K562 (cell line): ENCODE measurements around the gene NXT1. TPM values are rescaled to one million over a fixed set of nuclear protein-coding genes. Genes with fewer than 3 reads are reported as not detected.

Experiments used
- CHD2 ChIP-seq: IDR thresholded peaks from 2 replicates; pipeline ENCODE4 v1.6.1; 2011; ENCODE audit warnings: low read depth, low read length
- CSDE1 ChIP-seq, 2 experiments: fragments of 450-650 bp; IDR thresholded peaks; 2 replicates each; pipeline ENCODE4 v1.6.1; 2016; ENCODE audit warnings: mild to moderate bottlenecking in 1 of 2
- ERF ChIP-seq: fragments of 450-650 bp; formaldehyde crosslinking; IDR thresholded peaks from 2 replicates; pipeline ENCODE4 v1.4.0; 2020; ENCODE audit warnings: mild to moderate bottlenecking, mixed read lengths
- ETV1 ChIP-seq: fragments of 450-650 bp; conservative IDR thresholded peaks from 2 replicates; pipeline ENCODE4 v1.6.1; 2016; ENCODE audit warnings: missing genetic modification characterization, control low read depth, low read depth, missing compliant biosample characterization
- FIP1L1 ChIP-seq: fragments of 200-400 bp; formaldehyde crosslinking; IDR thresholded peaks from 2 replicates; pipeline ENCODE4 v1.6.1; 2018; ENCODE audit warnings: mild to moderate bottlenecking, low read depth, low read length; ENCODE audit not compliant: poor library complexity, severe bottlenecking
- HDAC6 ChIP-seq: IDR thresholded peaks from 2 replicates; pipeline ENCODE4 v1.6.1; 2012; ENCODE audit warnings: low read depth, mild to moderate bottlenecking, control low read depth, inconsistent platforms, low read length, moderate library complexity
- HMG20B ChIP-seq: fragments of 250-450 bp; sonication (Bioruptor Pico); IDR thresholded peaks from 2 replicates; pipeline ENCODE4 v1.5.0; 2021; ENCODE audit warnings: mild to moderate bottlenecking
- IRF9 ChIP-seq: fragments of 450-650 bp; IDR thresholded peaks from 2 replicates; pipeline ENCODE4 v1.6.1; 2016; ENCODE audit warnings: missing biosample characterization, missing genetic modification characterization
- LARP7 ChIP-seq: fragments of 450-650 bp; IDR thresholded peaks from 2 replicates; pipeline ENCODE4 v1.6.1; 2016
- MAFF ChIP-seq: IDR thresholded peaks from 2 replicates; pipeline ENCODE4 v1.6.1; 2012; ENCODE audit warnings: low read length, improper control_type of control experiment
- RBM15 ChIP-seq: fragments of 200-400 bp; formaldehyde crosslinking; IDR thresholded peaks from 2 replicates; pipeline ENCODE4 v1.6.1; 2018; ENCODE audit warnings: mild to moderate bottlenecking, low read length, moderate library complexity; ENCODE audit not compliant: insufficient read depth
- RUNX1 ChIP-seq: sonication (generic); IDR thresholded peaks from 2 replicates; pipeline ENCODE4 v1.6.1; 2016; ENCODE audit warnings: antibody characterized with exemption, low read depth
- SMAD1 ChIP-seq: fragments of 150-350 bp; IDR thresholded peaks from 2 replicates; pipeline ENCODE4 v1.6.1; 2014; ENCODE audit warnings: low read length, low read depth; ENCODE audit not compliant: partially characterized antibody
- TEAD4 ChIP-seq, 2 experiments: sonication (generic) in 1 of 2; formaldehyde crosslinking in 1 of 2; IDR thresholded peaks; 2 replicates each; pipeline versions ENCODE4 v1.6.1 to v1.8.0; 2012 to 2022; ENCODE audit warnings: borderline replicate concordance in 1 of 2, inconsistent platforms in 1 of 2, low read length in 1 of 2, mild to moderate bottlenecking in 1 of 2, missing genetic modification reagents in 1 of 2
- USF2 ChIP-seq: sonication (generic); formaldehyde crosslinking; IDR thresholded peaks from 2 replicates; pipeline ENCODE4 v1.5.0; 2020; ENCODE audit warnings: missing genetic modification reagents
- ZNF277 ChIP-seq: fragments of 250-450 bp; sonication (Bioruptor Pico); IDR thresholded peaks from 2 replicates; pipeline ENCODE4 v1.8.0; 2022; ENCODE audit warnings: inconsistent platforms, mild to moderate bottlenecking, moderate library complexity, borderline replicate concordance
- polyA plus RNA-seq, 8 experiments: library from polyadenylated mRNA; depleted of rRNA in 4 of 8; stranded (reverse) in 5 of 8; unstranded in 3 of 8; fragments of >200 nt; fragmentation: Nextera tagmentation in 2 of 8; fragmentation: Illumina TruSeq in 1 of 8; extraction: Ambion mirVana in 2 of 8; extraction: Trizol in 1 of 8; gene quantifications; 2 replicates each; pipeline versions ENCODE4 v1.2.1 to v1.2.3, GENCODE V29; 2011 to 2014; ENCODE audit warnings: inconsistent platforms in 1 of 8, missing spikeins in 1 of 8
- total RNA-seq, 7 experiments: library from RNA; depleted of rRNA in 6 of 7; stranded (reverse); fragments of >200 nt in 6 of 7; fragmentation: Illumina TruSeq in 2 of 7; extraction: Trizol in 2 of 7; gene quantifications; 2 replicates each; pipeline versions ENCODE4 v1.2.1 to v1.2.3, GENCODE V29; 2011 to 2021; ENCODE audit warnings: low replicate concordance in 1 of 7

The NXT1 gene
- total and polyA plus RNA-seq, 9 of the 15 experiments (the other 6 are each of a cell fraction or from before 2014, with no cell fraction given), result 7.7 to 50.9 (median 35.6) TPM

GRCh38 chr20:23366384-23366783 lies 15.8 kb downstream of the NXT1 start (continued):
- TF ChIP-seq CSDE1 (IDR thresholded peaks at IDR 0.05), result no peak
- peak; percentile 47; the same call in 1 of the 2 replicates for TF ChIP-seq TEAD4 (IDR thresholded peaks at IDR 0.05; ENCODE audit: low read length)
- TF ChIP-seq TEAD4 (CRISPR knock-in tag; IDR thresholded peaks at IDR 0.05; ENCODE audit: borderline replicate concordance), result no peak
- TF ChIP-seq HDAC6, result no peak
- no peak for TF ChIP-seq ZNF277 (CRISPR knock-in tag)
- TF ChIP-seq ERF (CRISPR knock-in tag), result no peak
- TF ChIP-seq FIP1L1, result no peak
- 0 out of 2 replicates have a peak, but pooled peaks have one; percentile 21 for TF ChIP-seq ETV1 (tag)
- peak; percentile 73; the same call in 1 of the 2 replicates for TF ChIP-seq MAFF
- no peak for TF ChIP-seq IRF9 (tag)
- no peak for TF ChIP-seq CHD2
- TF ChIP-seq HMG20B (CRISPR knock-in tag), result no peak
- TF ChIP-seq RUNX1, result no peak
- TF ChIP-seq USF2 (CRISPR knock-in tag), result no peak; the same call in 1 of the 2 replicates
- TF ChIP-seq RBM15, result no peak
- no peak for TF ChIP-seq LARP7
- no peak for TF ChIP-seq SMAD1
